HepG2 (cell line): ENCODE results near the gene GPBAR1.

Experiments
- BATF2 ChIP-seq: sonication (generic); formaldehyde crosslinking; IDR thresholded peaks from 2 replicates; pipeline ENCODE4 v1.8.0; 2022; ENCODE audit warnings: mild to moderate bottlenecking, missing genetic modification reagents, moderate library complexity
- CTCF ChIP-seq: sonication (generic); formaldehyde crosslinking; IDR thresholded peaks from 2 replicates; pipeline ENCODE4 v1.5.0; 2020; ENCODE audit warnings: mild to moderate bottlenecking, missing genetic modification reagents, moderate library complexity
- MATR3 ChIP-seq: sonication (generic); formaldehyde crosslinking; IDR thresholded peaks from 2 replicates; pipeline ENCODE4 v1.4.0; 2020; ENCODE audit warnings: missing genetic modification reagents
- NONO ChIP-seq, 2 experiments: fragments of 450-650 bp in 1 of 2; sonication (generic) in 1 of 2; formaldehyde crosslinking in 1 of 2; IDR thresholded peaks in 1 of 2; conservative IDR thresholded peaks in 1 of 2; 2 replicates each; pipeline versions ENCODE4 v1.6.1 to v1.8.0; 2017 to 2022; ENCODE audit warnings: mild to moderate bottlenecking in 1 of 2, missing genetic modification reagents in 1 of 2, moderate library complexity in 1 of 2
- POLR2A ChIP-seq, 2 experiments: IDR thresholded peaks; 2 replicates each; pipeline ENCODE4 v1.6.1; 2011; ENCODE audit warnings: low read depth in 2 of 2, low read length in 2 of 2, mild to moderate bottlenecking in 1 of 2, moderate library complexity in 1 of 2; ENCODE audit not compliant: insufficient read depth in 1 of 2
- POLR2AphosphoS5 ChIP-seq: IDR thresholded peaks from 2 replicates; pipeline ENCODE4 v1.6.1; 2012; ENCODE audit warnings: low read depth, low read length
- ZFX ChIP-seq: sonication (generic); formaldehyde crosslinking; IDR thresholded peaks from 2 replicates; pipeline ENCODE4 v1.4.0; 2020; ENCODE audit warnings: mild to moderate bottlenecking, low read depth, missing genetic modification reagents, moderate library complexity
- ZNF142 ChIP-seq: sonication (generic); formaldehyde crosslinking; IDR thresholded peaks from 2 replicates; pipeline ENCODE4 v1.4.0; 2020; ENCODE audit warnings: missing genetic modification reagents
- ZNF501 ChIP-seq: sonication (generic); formaldehyde crosslinking; IDR thresholded peaks from 2 replicates; pipeline ENCODE4 v1.5.1; 2020; ENCODE audit warnings: mild to moderate bottlenecking, moderate library complexity, missing genetic modification reagents
- ZNF569 ChIP-seq: sonication (generic); formaldehyde crosslinking; IDR thresholded peaks from 2 replicates; pipeline ENCODE4 v1.5.0; 2020; ENCODE audit warnings: mild to moderate bottlenecking, missing genetic modification reagents, moderate library complexity, borderline replicate concordance
- ZNF629 ChIP-seq: sonication (generic); formaldehyde crosslinking; conservative IDR thresholded peaks from 2 replicates; pipeline ENCODE4 v1.5.0; 2020; ENCODE audit warnings: missing genetic modification reagents
- ZNF776 ChIP-seq: sonication (generic); formaldehyde crosslinking; IDR thresholded peaks from 2 replicates; pipeline ENCODE4 v1.4.0; 2020; ENCODE audit warnings: mild to moderate bottlenecking, missing genetic modification reagents

GRCh38 chr2:218300141-218300540, 39.3 kb downstream of the GPBAR1 start:
- TF ChIP-seq CTCF (CRISPR knock-in tag) (no peak), POLR2A (IDR thresholded peaks at IDR 0.05; ENCODE audit: insufficient read depth in 1 of 2, low read depth in 2 of 2, low read length in 2 of 2) (no peak), ZNF629 (CRISPR knock-in tag) (no peak), NONO (IDR thresholded peaks at IDR 0.05) (no peak), NONO (CRISPR knock-in tag; conservative IDR thresholded peaks at IDR 0.05) (no peak), ZNF776 (CRISPR knock-in tag) (no peak), BATF2 (CRISPR knock-in tag) (no peak), ZNF142 (CRISPR knock-in tag) (no peak), POLR2AphosphoS5 (no peak), MATR3 (CRISPR knock-in tag) (no peak), ZFX (CRISPR knock-in tag) (no peak), ZNF501 (CRISPR knock-in tag) (no peak), ZNF569 (CRISPR knock-in tag) (no peak)
